ENCODE data around the gene BARX1.

The BARX1 gene

DNA sequence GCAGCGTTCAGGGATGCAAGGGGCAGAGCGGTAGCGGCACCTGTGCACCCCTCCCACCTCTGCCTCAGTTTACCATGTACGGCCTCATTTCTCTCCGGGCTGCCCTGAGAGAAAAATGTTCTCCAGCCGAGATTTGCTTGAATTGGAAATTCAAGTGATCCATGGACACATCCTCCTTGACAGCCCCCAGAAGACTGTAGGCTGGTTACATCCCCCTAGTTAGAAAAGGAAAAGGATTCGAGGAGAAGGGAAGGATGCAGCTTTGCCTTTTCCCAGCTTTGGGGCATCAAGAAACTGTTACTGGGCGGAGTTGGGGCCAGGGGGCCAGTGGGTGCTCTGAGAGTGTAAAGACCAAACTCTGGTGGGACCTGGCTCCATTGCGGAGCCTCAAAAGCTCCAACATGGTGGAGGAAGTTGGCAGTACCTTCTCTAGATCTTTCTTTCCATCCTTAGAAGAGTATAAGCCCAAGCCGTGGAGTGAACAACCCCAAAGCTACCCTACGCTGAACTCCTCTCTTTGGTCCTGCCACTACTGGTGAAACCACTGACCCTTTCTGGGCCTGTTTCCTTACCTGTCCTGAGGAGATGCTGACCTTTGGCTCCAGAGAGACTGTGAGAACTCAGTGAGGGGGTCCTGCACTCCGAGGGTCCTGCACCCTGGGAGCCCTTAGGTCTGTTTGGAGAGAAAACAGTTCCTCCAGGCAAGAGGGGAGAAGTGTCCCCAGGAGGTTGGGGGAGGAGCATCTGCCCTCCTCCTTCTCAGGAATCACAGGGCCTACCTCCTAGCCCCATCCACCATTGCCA, 1.0 kb upstream of the BARX1 start:
- H3K9ac ChIP-seq (ENCODE audit: low read depth, low read length): no peak overlapping the region
- peak overlapping the region; percentile 76 for H3K4me3 ChIP-seq (ENCODE audit: low read depth, low read length)
- H3K27me3 ChIP-seq (ENCODE audit: control insufficient read depth, insufficient read depth, low read length): peaks cover 96% of the 10 kb centered on the region
- H3K36me3 ChIP-seq (ENCODE audit: control insufficient read depth, insufficient read depth, low read length): no peaks in the 10 kb centered on the region
- peaks cover 3% of the 10 kb centered on the region for H3K4me1 ChIP-seq (ENCODE audit: control insufficient read depth, insufficient read depth, low read length)
- no peaks in the 10 kb centered on the region for H3K9me3 ChIP-seq (ENCODE audit: control insufficient read depth, insufficient read depth, low read length)

DNA sequence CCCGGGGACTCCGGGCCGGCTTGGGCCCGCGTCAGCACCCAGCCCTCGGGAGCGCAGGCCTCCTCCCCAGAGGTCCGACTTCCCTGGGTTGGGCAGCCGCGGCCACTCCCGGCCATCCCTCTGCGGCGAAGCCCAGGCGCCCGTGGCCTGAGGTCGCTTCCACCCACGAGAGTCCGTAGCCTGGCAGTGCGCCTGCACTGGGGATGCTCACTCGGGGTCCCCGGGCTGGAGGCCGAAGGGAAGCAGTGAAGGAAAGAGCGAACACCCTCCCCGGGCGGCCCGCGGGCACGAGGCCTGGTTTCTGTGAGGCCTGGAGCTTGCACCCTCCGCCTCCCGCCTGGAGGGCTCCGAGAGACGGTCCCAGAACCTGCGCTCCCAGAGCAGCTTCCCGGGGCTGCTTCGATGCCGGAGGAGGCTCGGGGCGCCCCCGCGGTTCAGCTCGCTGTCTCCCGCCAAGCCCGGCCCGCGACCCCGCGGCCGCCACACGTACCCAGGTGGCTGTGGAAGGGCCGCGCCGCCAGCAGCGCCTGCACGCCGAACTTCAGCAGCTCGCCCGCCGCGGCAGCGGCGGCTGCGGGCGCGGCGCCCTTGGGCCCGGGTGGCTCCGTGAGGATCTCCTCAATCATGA, 607 bp downstream of the BARX1 start:
- H3K27me3 ChIP-seq (ENCODE audit: control insufficient read depth, insufficient read depth, low read length): peaks cover 95% of the 10 kb centered on the region
- H3K9ac ChIP-seq (ENCODE audit: low read depth, low read length): no peak overlapping the region
- peaks cover 9% of the 10 kb centered on the region for H3K4me1 ChIP-seq (ENCODE audit: control insufficient read depth, insufficient read depth, low read length)
- peak overlapping the region; percentile 32 for H3K4me3 ChIP-seq (ENCODE audit: low read depth, low read length)
- H3K36me3 ChIP-seq (ENCODE audit: control insufficient read depth, insufficient read depth, low read length): no peaks in the 10 kb centered on the region
- no peaks in the 10 kb centered on the region for H3K9me3 ChIP-seq (ENCODE audit: control insufficient read depth, insufficient read depth, low read length)

DNA sequence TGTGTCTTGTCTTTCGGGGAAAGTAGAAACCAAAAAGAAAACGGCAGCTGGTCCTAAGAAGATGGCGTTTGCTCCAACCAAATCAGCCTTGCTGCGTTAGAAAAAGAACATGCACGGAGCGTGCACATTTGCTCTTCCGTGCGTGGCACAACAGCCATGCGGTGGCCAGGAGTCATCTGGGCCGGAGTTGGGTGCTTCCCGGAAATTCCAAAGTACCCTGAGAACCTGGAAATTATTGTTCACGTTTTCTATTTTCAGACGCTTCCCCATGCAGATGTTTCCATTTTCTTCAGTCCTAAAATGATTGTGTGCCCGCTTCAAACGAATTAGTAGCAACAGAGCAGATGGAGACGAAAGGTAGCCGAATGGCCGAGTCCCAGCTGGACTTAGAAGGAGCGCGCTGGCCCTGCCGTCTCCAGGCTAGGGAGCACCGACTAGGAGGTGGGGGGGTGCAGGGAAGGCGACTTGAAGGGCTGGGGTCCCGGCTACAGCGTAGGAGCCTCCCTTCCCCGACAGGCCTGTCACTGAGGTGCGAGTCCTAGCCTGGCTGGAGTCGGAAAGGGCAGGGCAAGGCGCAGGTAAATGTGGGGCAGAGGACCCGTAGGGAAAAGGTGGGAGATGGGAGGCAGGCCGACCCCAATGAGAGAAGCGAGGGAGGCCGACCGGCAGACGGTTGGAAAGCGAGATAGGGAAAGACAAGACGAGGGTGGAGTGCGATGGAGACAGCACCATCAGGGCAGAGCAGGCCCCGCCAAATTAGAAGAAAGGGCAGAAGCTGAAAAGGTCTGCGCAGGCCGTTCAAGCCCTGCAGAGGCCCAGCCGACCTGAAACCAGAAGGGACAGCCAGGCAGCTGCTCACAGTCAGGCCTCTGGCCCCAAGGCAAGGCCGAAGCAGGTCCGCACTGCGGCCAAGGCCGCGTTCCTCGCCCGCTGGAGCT, 1.4 kb downstream of the BARX1 start:
- H3K4me1 ChIP-seq (ENCODE audit: control insufficient read depth, insufficient read depth, low read length): peaks cover 9% of the 10 kb centered on the region
- peaks cover 95% of the 10 kb centered on the region for H3K27me3 ChIP-seq (ENCODE audit: control insufficient read depth, insufficient read depth, low read length)
- H3K36me3 ChIP-seq (ENCODE audit: control insufficient read depth, insufficient read depth, low read length): no peaks in the 10 kb centered on the region
- H3K4me3 ChIP-seq (ENCODE audit: low read depth, low read length): peak overlapping the region; percentile 32
- no peak overlapping the region for H3K9ac ChIP-seq (ENCODE audit: low read depth, low read length)
- no peaks in the 10 kb centered on the region for H3K9me3 ChIP-seq (ENCODE audit: control insufficient read depth, insufficient read depth, low read length)

DNA sequence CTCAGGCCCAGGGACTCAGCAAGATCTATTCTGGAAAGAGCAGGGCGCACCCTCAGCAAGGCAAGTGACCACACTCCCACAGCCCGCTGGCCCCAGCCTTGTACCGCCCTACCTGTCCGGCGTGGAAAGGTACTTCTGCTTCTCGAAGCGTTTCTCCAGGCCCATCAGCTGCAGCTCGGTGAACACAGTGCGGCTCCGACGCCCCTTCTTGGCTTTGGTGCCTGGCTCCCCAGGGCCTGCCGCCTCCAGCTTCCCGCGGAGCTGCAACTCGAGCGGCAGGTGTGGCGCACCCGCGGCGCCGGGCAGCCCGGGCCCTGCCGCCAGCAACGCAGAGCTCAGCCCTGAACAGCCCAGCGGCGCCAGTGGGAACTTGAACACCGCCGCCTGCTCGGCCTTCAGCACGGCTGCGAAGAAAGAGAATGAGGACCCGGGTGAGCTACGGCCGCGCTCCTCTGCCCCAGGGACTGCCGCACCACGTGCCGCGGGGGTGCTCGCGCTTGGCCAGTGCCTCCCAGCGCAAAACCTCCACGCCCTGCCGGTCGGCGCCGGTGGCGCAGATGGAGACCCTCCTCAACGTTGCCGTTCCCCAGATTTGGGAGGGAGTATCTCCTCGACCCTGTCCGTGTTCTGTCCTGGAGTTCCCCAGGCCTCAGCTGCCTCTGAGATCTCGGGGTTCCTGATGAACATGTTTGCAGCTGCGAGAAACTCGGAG, 2.2 kb downstream of the BARX1 start:
- Histone ChIP-seq H3K4me3 (ENCODE audit: low read depth, low read length) (peak overlapping the region; percentile 32), H3K4me1 (ENCODE audit: control insufficient read depth, insufficient read depth, low read length) (peaks cover 11% of the 10 kb centered on the region), H3K9ac (ENCODE audit: low read depth, low read length) (no peak overlapping the region), H3K27me3 (ENCODE audit: control insufficient read depth, insufficient read depth, low read length) (peaks cover 95% of the 10 kb centered on the region), H3K36me3 (ENCODE audit: control insufficient read depth, insufficient read depth, low read length) (no peaks in the 10 kb centered on the region), H3K9me3 (ENCODE audit: control insufficient read depth, insufficient read depth, low read length) (no peaks in the 10 kb centered on the region)

DNA sequence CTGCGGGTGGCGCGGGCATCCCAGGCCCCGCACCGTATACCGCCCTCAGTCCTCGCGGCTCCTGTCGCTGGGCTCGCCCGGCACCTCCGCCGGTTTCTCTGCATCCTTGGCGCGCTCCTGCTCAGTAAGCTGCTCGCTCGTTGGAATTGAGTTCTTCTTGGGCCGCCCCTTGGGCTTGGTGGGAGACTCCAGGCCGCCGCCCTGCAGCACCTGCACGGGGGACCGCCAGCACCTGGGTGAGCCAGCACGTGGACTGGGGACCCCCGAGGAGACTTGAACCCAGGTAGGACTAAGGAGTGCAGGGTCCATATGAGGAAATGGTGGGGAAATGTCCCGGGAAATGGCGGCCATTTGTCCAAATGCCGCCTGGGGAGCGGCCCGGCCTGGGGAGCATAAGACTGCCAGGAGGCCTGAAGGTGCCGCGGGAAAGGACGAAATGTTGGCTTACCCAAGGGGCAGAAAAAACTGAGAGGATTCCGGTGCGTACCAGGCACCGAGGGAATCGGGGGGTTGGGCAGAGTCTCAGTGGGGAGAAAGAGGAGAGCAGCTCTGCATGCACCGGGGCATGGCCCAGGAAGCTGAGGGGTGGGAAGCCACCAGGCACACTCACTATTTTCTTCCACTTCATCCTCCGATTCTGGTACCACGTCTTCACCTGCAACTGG, 2.9 kb downstream of the BARX1 start:
- peaks cover 15% of the 10 kb centered on the region for H3K4me1 ChIP-seq (ENCODE audit: control insufficient read depth, insufficient read depth, low read length)
- H3K27me3 ChIP-seq (ENCODE audit: control insufficient read depth, insufficient read depth, low read length): peaks cover 95% of the 10 kb centered on the region
- H3K9me3 ChIP-seq (ENCODE audit: control insufficient read depth, insufficient read depth, low read length): no peaks in the 10 kb centered on the region
- no peaks in the 10 kb centered on the region for H3K36me3 ChIP-seq (ENCODE audit: control insufficient read depth, insufficient read depth, low read length)
- peak overlapping the region; percentile 32 for H3K4me3 ChIP-seq (ENCODE audit: low read depth, low read length)
- H3K9ac ChIP-seq (ENCODE audit: low read depth, low read length): no peak overlapping the region

DNA sequence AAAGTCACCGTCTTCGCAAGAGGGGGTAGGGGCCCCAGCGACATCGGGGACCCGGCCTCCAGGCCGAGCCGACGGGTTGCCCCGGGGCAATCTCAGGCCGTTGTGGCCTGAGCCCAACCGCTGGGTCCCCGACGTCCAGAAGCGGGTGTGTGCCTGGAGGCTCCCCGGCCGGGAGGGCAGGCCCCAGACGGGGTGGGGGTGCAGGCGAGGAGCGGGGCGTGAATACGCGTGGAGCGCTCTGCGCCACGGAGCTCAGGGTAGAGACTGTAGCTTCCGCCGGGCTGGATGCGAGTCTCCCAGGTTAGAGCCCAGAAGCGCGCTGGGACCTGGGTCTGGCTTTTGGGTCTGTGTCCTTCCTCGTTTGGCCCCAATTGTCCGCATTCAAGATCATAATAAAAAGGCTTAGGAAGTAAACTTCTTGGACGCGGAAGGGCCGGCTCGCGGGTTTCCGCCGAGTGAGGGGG, 3.5 kb downstream of the BARX1 start:
- H3K27me3 ChIP-seq (ENCODE audit: control insufficient read depth, insufficient read depth, low read length): peaks cover 95% of the 10 kb centered on the region
- peaks cover 15% of the 10 kb centered on the region for H3K4me1 ChIP-seq (ENCODE audit: control insufficient read depth, insufficient read depth, low read length)
- peak overlapping the region; percentile 32 for H3K4me3 ChIP-seq (ENCODE audit: low read depth, low read length)

DNA sequence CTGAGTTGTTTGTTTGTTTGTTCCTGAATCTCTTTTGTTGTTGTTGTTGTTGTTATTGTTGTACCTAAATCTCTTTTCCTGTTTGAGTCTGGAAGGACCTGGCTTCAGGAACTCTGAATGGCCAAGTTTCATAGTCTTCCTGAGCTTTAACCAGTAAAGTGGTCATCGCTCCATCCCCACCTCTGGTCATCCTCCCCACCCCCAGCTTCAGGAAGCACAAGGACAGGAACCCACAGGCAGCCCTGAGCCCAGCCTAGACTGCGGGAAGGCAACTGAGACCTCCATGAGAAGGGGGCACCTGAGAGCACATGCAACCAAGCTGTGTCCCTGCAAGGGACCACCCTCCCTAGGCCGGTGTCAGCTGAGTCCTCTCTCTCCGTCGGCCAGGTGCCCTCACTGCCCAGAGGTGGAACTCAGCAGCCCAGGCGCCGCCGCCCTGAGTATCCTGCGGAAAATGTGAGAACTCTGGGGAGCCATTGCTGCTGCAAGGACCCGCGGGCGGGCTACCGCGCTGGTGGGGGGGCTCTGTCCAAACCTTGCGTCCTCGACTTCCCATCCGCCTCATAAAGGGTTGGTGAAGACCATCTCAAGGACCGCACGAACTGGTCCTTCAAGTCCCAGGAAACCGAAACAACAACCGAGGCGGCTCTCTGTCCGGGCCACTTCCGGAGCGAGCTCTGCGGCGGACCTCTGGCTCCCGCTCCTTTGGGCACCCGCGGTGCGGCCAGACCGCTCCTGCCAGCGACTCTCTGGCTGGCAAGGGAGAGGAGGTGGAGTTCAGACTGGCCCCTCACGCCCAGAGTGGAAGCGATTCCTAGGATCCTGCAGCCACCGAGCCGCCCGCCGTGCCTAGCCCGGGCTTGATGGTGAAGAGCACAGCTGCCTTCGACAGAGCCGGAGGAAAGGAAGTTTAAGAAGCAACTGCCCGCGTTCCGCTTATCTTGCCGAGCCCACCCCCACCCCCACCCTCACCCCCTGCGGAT, 4.2 kb downstream of the BARX1 start:
- no peaks in the 10 kb centered on the region for H3K36me3 ChIP-seq (ENCODE audit: control insufficient read depth, insufficient read depth, low read length)
- peaks cover 18% of the 10 kb centered on the region for H3K4me1 ChIP-seq (ENCODE audit: control insufficient read depth, insufficient read depth, low read length)
- H3K4me3 ChIP-seq (ENCODE audit: low read depth, low read length): peak overlapping the region; percentile 45
- H3K9ac ChIP-seq (ENCODE audit: low read depth, low read length): no peak overlapping the region
- peaks cover 95% of the 10 kb centered on the region for H3K27me3 ChIP-seq (ENCODE audit: control insufficient read depth, insufficient read depth, low read length)
- no peaks in the 10 kb centered on the region for H3K9me3 ChIP-seq (ENCODE audit: control insufficient read depth, insufficient read depth, low read length)

More for the DNA sequence above, 3.5 kb downstream of the BARX1 start:
- Histone ChIP-seq H3K36me3 (ENCODE audit: control insufficient read depth, insufficient read depth, low read length) (no peaks in the 10 kb centered on the region), H3K9ac (ENCODE audit: low read depth, low read length) (no peak overlapping the region), H3K9me3 (ENCODE audit: control insufficient read depth, insufficient read depth, low read length) (no peaks in the 10 kb centered on the region)

DNA sequence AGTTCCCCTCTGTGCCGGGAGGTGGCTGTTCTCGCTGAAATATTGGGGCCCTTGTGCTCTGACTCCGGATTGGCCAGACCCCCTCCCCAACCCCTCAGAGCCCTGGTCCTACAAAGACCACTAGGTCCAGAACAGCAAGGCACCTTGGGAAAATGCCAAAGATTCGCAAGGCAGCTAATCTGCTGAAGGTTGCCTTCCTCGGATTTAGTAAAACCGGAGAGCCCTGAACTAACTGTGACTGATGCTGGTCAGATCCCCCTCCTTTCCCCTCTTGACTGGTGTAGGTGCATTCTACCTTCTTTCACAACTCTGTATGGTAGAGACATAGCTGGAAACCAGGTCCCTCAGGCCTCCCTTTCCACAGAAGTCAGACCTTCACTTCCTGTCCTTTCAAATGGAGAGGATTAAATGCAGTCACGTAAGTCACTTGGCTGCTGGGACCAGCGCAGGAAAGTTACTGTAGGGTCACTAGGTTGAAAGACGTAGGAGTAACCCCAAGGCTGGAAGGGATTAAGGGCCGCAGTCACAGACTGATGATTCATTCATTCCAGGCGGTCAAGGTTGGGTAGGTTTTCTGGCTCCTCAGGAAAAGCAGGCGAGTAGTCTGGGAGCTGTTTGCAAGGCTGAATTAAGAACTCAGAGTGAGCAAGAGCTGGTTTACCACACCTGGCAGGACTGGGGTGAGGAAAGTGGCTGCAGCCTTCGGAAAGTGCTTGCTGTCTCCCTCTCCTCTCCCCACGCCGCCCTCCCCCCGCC, 5.3 kb downstream of the BARX1 start:
- Histone ChIP-seq H3K4me3 (ENCODE audit: low read depth, low read length) (peak overlapping the region; percentile 33), H3K9me3 (ENCODE audit: control insufficient read depth, insufficient read depth, low read length) (no peaks in the 10 kb centered on the region), H3K36me3 (ENCODE audit: control insufficient read depth, insufficient read depth, low read length) (no peaks in the 10 kb centered on the region), H3K9ac (ENCODE audit: low read depth, low read length) (no peak overlapping the region), H3K4me1 (ENCODE audit: control insufficient read depth, insufficient read depth, low read length) (peaks cover 17% of the 10 kb centered on the region), H3K27me3 (ENCODE audit: control insufficient read depth, insufficient read depth, low read length) (peaks cover 98% of the 10 kb centered on the region)

DNA sequence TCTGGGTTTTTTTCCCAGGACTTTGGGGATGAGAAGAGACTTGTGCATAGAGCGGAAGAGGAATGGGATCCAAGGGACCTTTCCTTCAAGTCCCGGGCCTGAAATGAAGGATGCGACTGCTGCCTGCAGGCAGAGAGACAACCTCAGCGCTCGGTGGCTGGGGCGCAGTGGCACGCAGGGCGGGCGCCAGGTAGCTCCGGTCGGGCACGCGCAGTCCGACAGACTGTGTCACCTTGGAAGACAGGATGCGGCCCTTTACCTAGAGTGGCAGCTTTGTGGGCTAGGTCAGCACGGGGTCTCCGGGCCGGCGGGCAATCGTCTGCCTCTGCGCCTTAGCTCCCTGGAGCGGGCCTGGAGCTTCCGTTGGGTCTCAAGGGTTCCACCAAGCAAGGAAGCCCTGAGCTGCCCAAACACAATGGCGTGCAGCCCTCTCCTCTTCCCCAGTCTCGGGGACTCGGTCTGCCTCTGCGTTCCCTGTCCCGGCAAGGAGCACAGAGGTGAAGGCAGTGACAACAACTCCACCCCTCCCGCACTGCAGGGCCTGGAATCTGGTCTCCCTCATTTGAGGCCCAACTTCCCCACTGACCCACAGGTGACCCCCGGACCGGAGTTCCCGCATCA, 6.0 kb downstream of the BARX1 start:
- H3K27me3 ChIP-seq (ENCODE audit: control insufficient read depth, insufficient read depth, low read length): peaks cover 98% of the 10 kb centered on the region

More for the DNA sequence above, 6.0 kb downstream of the BARX1 start:
- Histone ChIP-seq H3K36me3 (ENCODE audit: control insufficient read depth, insufficient read depth, low read length) (no peaks in the 10 kb centered on the region), H3K9ac (ENCODE audit: low read depth, low read length) (no peak overlapping the region), H3K9me3 (ENCODE audit: control insufficient read depth, insufficient read depth, low read length) (no peaks in the 10 kb centered on the region), H3K4me3 (ENCODE audit: low read depth, low read length) (peak overlapping the region; percentile 45), H3K4me1 (ENCODE audit: control insufficient read depth, insufficient read depth, low read length) (peaks cover 17% of the 10 kb centered on the region)
